Lower lobe of right lung (tissue), 2 donors: ENCODE results near the gene TES. TPM values are rescaled to one million over a fixed set of nuclear protein-coding genes. Genes with fewer than 3 reads are reported as not detected.

Experiments used
- ATAC-seq, 2 donors: fragments of 200-7000 bp; cut with Tn5 transposase; one replicate each; pipeline ENCODE4 v1.9.1; 2020 to 2022; ENCODE audit warnings: mild to moderate bottlenecking in 2 of 2, moderate library complexity in 2 of 2
- DNase-seq: peaks from one replicate; pipeline ENCODE4 v3.0.0-alpha.2; 2020
- H3K27ac ChIP-seq: fragments of 200-600 bp; one replicate; pipeline ENCODE4 v1.8.0; 2022
- H3K27me3 ChIP-seq: fragments of 200-600 bp; one replicate; pipeline ENCODE4 v1.8.0; 2022; ENCODE audit warnings: low read depth
- H3K36me3 ChIP-seq: fragments of 200-600 bp; one replicate; pipeline ENCODE4 v1.8.0; 2022; ENCODE audit warnings: mild to moderate bottlenecking
- H3K4me1 ChIP-seq: fragments of 200-600 bp; one replicate; pipeline ENCODE4 v1.8.0; 2022
- H3K4me3 ChIP-seq: fragments of 200-600 bp; one replicate; pipeline ENCODE4 v1.8.0; 2022; ENCODE audit warnings: mild to moderate bottlenecking
- H3K9me3 ChIP-seq: fragments of 200-600 bp; one replicate; pipeline ENCODE4 v1.8.0; 2022
- intact Hi-C: fragments of 100-400 bp; cut with DNase I; formaldehyde crosslinking; loops from one replicate; pipeline ENCODE4 v1.11.0; 2022
- total RNA-seq: library from RNA; stranded (reverse); fragmentation: NEBNext Ultra II Directional; extraction: Animal tissue kit (Norgen Biotek cat#: 25700); gene quantifications from one replicate; pipeline ENCODE4 v1.2.1, GENCODE V29; 2021
- TF ChIP-seq, protein P1 (sequence below): fragments of 200-600 bp; IDR thresholded peaks from one replicate; pipeline ENCODE4 v1.8.0; 2022; ENCODE audit warnings: antibody characterized with exemption, mild to moderate bottlenecking
- donor health status: DM: no; HTN: yes; CAD: no; lungs with severe emphysema.

The TES gene
- total RNA-seq, 1 donor from 2014 or later, result 74.5 TPM

DNA sequence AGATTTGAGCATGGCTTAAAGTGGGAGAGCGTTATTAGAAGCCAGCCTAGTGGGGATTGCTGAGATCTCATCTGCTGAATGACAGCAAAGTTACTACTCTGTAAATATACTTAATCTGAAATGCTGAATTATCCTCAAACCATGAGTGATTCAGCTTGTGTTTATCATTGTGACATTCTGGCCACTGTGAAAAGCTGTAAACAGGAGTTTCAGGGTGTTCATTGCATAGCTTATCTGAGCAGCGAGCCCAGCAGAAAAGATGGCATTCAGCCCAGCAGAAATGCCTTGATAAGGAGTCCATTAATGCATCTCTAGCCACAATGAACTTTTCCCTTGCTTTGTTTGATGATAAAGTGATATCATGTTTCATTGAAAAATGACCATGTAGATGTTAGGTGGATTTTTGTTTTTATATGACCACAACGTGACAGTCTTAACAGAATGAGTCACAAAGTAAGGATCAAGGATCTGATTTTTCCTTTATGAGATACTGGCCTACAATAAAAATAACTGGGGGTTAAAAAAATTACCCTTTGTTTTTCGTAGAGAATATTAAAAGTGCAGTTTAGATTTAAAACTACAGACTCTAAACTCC, 7.8 kb downstream of the TES start:
- intact Hi-C loops, result no loop called here
- H3K27me3 ChIP-seq, result no peaks in the 10 kb centered on the region
- peak in 1 of 2 donors; percentile 47 for ATAC-seq
- no peak for DNase-seq
- TF ChIP-seq, protein P1, sequence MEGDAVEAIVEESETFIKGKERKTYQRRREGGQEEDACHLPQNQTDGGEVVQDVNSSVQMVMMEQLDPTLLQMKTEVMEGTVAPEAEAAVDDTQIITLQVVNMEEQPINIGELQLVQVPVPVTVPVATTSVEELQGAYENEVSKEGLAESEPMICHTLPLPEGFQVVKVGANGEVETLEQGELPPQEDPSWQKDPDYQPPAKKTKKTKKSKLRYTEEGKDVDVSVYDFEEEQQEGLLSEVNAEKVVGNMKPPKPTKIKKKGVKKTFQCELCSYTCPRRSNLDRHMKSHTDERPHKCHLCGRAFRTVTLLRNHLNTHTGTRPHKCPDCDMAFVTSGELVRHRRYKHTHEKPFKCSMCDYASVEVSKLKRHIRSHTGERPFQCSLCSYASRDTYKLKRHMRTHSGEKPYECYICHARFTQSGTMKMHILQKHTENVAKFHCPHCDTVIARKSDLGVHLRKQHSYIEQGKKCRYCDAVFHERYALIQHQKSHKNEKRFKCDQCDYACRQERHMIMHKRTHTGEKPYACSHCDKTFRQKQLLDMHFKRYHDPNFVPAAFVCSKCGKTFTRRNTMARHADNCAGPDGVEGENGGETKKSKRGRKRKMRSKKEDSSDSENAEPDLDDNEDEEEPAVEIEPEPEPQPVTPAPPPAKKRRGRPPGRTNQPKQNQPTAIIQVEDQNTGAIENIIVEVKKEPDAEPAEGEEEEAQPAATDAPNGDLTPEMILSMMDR, result no peak
- H3K27ac ChIP-seq, result no peak overlapping the region
- H3K9me3 ChIP-seq, result no peaks in the 10 kb centered on the region
- H3K4me3 ChIP-seq, result no peak overlapping the region
- H3K36me3 ChIP-seq, result no peaks in the 10 kb centered on the region
- peaks cover 47% of the 10 kb centered on the region for H3K4me1 ChIP-seq

DNA sequence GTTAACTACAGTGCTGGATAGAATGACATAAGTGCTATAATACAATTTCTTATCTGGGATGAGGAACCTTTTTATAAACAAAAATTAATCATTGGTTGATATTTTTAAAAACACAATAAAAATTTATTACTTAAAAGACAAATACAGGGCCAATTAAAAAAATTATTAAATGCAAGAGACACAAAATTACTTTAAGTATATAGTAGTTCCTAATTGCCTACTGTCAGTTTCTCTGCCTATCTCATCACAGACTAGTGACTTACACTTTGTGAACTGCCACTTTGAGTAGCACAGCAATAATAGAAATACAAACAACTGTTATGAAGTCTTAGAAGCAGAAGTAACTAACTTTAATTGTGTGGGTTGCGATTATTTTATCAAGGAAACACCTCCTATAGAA, 8.4 kb downstream of the TES start:
- Histone ChIP-seq H3K9me3 (no peaks in the 10 kb centered on the region), H3K4me3 (no peak overlapping the region), H3K4me1 (peaks cover 41% of the 10 kb centered on the region), H3K27me3 (no peaks in the 10 kb centered on the region), H3K36me3 (no peaks in the 10 kb centered on the region), H3K27ac (no peak overlapping the region)
- TF ChIP-seq, protein P1, result no peak
- no peak for ATAC-seq
- intact Hi-C loops, result no loop called here
- DNase-seq, result no peak

DNA sequence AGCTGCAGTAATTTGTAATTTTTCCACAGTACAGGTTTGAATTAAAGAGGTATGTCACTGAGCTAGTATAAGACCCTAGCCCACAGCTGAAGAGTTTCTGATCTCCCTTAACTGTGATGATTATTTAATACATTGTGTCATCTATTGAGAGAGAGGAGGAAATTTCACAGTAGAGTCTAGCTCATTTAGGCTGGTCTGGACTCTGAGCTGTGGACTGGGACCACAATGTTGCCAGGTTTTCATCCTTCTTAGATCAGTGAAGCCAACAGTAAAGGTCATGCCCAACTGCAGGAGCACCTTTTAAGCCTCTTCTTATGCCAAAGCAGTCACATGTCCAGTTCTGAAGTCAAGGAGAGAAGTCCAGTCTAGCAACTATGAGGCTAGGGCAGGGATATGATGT, 8.9 kb downstream of the TES start:
- H3K36me3 ChIP-seq, result no peaks in the 10 kb centered on the region
- H3K4me3 ChIP-seq, result no peak overlapping the region
- ATAC-seq (no peak), DNase-seq (no peak)
- H3K9me3 ChIP-seq, result no peaks in the 10 kb centered on the region
- TF ChIP-seq, protein P1, result no peak
- intact Hi-C loops, result no loop called here
- H3K27me3 ChIP-seq, result no peaks in the 10 kb centered on the region
- H3K27ac ChIP-seq, result no peak overlapping the region
- H3K4me1 ChIP-seq, result peaks cover 39% of the 10 kb centered on the region

DNA sequence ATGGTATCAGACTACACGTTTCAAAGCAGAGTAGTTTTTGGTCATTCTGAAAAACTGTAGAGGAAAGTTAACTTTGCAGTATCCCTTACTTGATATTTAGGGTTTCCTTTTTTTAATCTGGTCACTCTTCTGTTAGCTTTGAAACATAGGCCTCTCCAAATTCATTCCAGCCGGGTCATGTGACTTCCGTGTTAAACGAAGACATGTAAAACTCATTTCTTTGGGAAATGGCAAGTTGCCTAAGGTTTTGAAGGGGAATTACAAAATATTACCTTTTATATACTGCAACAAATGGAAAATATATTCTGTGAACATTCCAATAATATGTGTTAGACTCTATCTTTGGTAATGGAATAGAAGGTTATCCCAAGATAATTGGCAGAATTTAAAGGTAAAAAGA, 9.5 kb downstream of the TES start:
- H3K9me3 ChIP-seq, result no peaks in the 10 kb centered on the region
- TF ChIP-seq, protein P1, result no peak
- H3K36me3 ChIP-seq, result no peaks in the 10 kb centered on the region
- ATAC-seq (no peak), DNase-seq (no peak)
- no peak overlapping the region for H3K27ac ChIP-seq
- H3K27me3 ChIP-seq, result no peaks in the 10 kb centered on the region
- peaks cover 37% of the 10 kb centered on the region for H3K4me1 ChIP-seq
- intact Hi-C loops, result no loop called here
- no peak overlapping the region for H3K4me3 ChIP-seq

DNA sequence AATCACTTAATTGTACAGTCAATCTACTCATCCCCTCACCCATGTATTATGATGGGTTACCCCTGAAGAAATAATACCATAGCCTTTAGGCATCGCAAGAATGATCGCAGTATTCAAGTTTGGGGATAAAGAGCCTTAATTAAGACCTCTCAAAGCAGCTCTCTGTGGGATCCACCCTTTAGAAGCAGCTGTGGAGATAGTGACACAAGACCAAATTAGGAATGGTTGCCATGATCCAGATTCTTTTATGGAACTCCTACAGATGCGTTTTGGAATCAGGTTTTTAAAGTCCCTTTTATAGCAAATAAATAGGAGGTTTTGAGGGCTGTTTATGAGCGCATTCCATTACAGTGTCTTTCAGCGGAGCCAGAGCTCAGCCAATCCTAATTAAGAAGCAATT, 12.2 kb downstream of the TES start:
- no peak for ATAC-seq
- Histone ChIP-seq H3K4me3 (no peak overlapping the region), H3K27ac (no peak overlapping the region), H3K4me1 (peaks cover 25% of the 10 kb centered on the region), H3K27me3 (no peaks in the 10 kb centered on the region), H3K36me3 (no peaks in the 10 kb centered on the region), H3K9me3 (no peaks in the 10 kb centered on the region)
- no peak for DNase-seq
- intact Hi-C loops, result no loop called here
- TF ChIP-seq, protein P1, result no peak
